ENCODE data around the gene ITIH1. TPM values are rescaled to one million over a fixed set of nuclear protein-coding genes. Genes with fewer than 3 reads are reported as not detected.

The ITIH1 gene
- total and polyA plus RNA-seq, 9 of the 15 experiments (the other 6 are each of a cell fraction or from before 2014, with no cell fraction given) = 0.31 TPM; not detected in 8

- TF ChIP-seq UBTF (IDR thresholded peaks at IDR 0.05; ENCODE audit: borderline replicate concordance in 1 of 2, low read depth in 2 of 2, low read length in 2 of 2) (no peak), GATA2 (CRISPR knock-in tag; IDR thresholded peaks at IDR 0.05) (no peak), RBM34 (IDR thresholded peaks at IDR 0.05; ENCODE audit: borderline replicate concordance, insufficient read depth, low read length) (no peak), SRSF3 (IDR thresholded peaks at IDR 0.05; ENCODE audit: insufficient read depth, low read length) (no peak), U2AF2 (optimal IDR thresholded peaks at IDR 0.05; ENCODE audit: low read depth, low read length) (no peak), ZNF764 (CRISPR knock-in tag; IDR thresholded peaks at IDR 0.05; ENCODE audit: low read depth) (no peak)
- TF ChIP-seq, protein P1, sequence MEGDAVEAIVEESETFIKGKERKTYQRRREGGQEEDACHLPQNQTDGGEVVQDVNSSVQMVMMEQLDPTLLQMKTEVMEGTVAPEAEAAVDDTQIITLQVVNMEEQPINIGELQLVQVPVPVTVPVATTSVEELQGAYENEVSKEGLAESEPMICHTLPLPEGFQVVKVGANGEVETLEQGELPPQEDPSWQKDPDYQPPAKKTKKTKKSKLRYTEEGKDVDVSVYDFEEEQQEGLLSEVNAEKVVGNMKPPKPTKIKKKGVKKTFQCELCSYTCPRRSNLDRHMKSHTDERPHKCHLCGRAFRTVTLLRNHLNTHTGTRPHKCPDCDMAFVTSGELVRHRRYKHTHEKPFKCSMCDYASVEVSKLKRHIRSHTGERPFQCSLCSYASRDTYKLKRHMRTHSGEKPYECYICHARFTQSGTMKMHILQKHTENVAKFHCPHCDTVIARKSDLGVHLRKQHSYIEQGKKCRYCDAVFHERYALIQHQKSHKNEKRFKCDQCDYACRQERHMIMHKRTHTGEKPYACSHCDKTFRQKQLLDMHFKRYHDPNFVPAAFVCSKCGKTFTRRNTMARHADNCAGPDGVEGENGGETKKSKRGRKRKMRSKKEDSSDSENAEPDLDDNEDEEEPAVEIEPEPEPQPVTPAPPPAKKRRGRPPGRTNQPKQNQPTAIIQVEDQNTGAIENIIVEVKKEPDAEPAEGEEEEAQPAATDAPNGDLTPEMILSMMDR (IDR thresholded peaks at IDR 0.05 in 2 of 3, conservative IDR thresholded peaks at IDR 0.05 in 1 of 3; ENCODE audit: insufficient read depth in 2 of 3, low read depth in 1 of 3, low read length in 3 of 3) = no peak
- TF ChIP-seq, protein P2, sequence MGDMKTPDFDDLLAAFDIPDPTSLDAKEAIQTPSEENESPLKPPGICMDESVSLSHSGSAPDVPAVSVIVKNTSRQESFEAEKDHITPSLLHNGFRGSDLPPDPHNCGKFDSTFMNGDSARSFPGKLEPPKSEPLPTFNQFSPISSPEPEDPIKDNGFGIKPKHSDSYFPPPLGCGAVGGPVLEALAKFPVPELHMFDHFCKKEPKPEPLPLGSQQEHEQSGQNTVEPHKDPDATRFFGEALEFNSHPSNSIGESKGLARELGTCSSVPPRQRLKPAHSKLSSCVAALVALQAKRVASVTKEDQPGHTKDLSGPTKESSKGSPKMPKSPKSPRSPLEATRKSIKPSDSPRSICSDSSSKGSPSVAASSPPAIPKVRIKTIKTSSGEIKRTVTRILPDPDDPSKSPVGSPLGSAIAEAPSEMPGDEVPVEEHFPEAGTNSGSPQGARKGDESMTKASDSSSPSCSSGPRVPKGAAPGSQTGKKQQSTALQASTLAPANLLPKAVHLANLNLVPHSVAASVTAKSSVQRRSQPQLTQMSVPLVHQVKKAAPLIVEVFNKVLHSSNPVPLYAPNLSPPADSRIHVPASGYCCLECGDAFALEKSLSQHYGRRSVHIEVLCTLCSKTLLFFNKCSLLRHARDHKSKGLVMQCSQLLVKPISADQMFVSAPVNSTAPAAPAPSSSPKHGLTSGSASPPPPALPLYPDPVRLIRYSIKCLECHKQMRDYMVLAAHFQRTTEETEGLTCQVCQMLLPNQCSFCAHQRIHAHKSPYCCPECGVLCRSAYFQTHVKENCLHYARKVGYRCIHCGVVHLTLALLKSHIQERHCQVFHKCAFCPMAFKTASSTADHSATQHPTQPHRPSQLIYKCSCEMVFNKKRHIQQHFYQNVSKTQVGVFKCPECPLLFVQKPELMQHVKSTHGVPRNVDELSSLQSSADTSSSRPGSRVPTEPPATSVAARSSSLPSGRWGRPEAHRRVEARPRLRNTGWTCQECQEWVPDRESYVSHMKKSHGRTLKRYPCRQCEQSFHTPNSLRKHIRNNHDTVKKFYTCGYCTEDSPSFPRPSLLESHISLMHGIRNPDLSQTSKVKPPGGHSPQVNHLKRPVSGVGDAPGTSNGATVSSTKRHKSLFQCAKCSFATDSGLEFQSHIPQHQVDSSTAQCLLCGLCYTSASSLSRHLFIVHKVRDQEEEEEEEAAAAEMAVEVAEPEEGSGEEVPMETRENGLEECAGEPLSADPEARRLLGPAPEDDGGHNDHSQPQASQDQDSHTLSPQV (IDR thresholded peaks at IDR 0.05) = no peak
These were observed 22.7 kb downstream of the ITIH1 start (continued) for GRCh38 chr3:52800079-52800478.
